ENCODE results near the gene REC8. TPM values are rescaled to one million over a fixed set of nuclear protein-coding genes. Genes with fewer than 3 reads are reported as not detected.
A peak's percentile ranks its signal among the peaks of the same experiment; 100 is the strongest.

Gene REC8
- total RNA-seq, 1 experiment from 2014 or later = 58.0 TPM

DNA sequence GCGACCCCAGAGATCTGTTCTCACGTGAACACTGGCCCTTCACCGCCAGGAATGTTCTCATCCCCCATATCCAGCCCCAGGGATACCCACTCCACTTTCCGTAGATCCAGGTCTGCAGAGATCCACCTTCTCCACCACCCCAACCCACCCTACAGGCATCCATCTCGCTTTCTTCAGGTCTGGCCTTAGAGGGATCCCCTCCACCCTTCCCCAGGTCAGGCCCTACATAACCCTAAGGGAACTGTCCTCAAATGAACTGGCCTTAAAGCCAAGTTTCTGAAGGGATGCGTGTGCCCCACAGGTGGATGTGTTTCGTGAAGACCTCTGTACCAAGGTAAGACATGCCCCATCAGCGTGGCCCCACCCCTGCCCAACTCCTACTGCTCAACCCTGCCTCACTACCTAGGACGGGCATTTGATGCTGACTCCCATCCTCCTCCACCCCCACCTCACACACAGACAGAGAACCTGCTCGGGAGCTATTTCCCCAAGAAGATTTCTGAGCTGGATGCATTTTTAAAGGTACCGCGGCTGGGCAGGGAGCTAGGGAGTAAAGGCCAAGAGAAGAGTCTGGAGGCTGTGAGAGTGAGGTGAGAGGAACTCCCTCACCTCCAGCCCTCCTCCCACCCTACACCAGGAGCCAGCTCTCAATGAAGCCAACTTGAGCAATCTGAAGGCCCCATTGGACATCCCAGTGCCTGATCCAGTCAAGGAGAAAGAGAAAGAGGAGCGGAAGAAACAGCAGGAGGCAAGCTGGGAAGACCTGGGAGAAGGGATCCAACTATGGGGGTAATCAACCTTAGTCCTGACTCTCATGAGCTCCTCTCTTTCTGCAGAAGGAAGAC, 35.0 kb upstream of the REC8 start:
- no peak overlapping the region for H3K56ac ChIP-seq (ENCODE audit: insufficient read length, low read depth, low read length)
- peaks cover 2% of the 10 kb centered on the region for H3K79me1 ChIP-seq (ENCODE audit: insufficient read depth, low read depth, low read length, poor library complexity, severe bottlenecking)
- no peak overlapping the region for H2BK15ac ChIP-seq (ENCODE audit: low read depth, low read length)
- H3K23ac ChIP-seq (ENCODE audit: insufficient read length, low read depth, low read length) = no peak overlapping the region
- H3K18ac ChIP-seq (ENCODE audit: insufficient read length, low read depth, low read length) = no peak overlapping the region
- no peaks in the 10 kb centered on the region for H4K20me1 ChIP-seq (ENCODE audit: control insufficient read depth, insufficient read depth, insufficient read length)
- H3K4me1 ChIP-seq (ENCODE audit: insufficient read depth, low read length) = no peaks in the 10 kb centered on the region
- no peaks in the 10 kb centered on the region for H3K27me3 ChIP-seq (ENCODE audit: insufficient read depth, low read length)
- no peak overlapping the region for H2AK5ac ChIP-seq (ENCODE audit: insufficient read length, low read length)
- 0 out of 5 replicates have a peak, but pooled peaks cover 0 to 2% of the 10 kb centered on the region in 2 experiments for H3K9me3 Mint-ChIP-seq
- peak overlapping the region in 2 of 3 experiments; percentile 53 to 75; a peak in 2 of 7 replicates for H3K27ac Mint-ChIP-seq
- TF ChIP-seq, protein P1, sequence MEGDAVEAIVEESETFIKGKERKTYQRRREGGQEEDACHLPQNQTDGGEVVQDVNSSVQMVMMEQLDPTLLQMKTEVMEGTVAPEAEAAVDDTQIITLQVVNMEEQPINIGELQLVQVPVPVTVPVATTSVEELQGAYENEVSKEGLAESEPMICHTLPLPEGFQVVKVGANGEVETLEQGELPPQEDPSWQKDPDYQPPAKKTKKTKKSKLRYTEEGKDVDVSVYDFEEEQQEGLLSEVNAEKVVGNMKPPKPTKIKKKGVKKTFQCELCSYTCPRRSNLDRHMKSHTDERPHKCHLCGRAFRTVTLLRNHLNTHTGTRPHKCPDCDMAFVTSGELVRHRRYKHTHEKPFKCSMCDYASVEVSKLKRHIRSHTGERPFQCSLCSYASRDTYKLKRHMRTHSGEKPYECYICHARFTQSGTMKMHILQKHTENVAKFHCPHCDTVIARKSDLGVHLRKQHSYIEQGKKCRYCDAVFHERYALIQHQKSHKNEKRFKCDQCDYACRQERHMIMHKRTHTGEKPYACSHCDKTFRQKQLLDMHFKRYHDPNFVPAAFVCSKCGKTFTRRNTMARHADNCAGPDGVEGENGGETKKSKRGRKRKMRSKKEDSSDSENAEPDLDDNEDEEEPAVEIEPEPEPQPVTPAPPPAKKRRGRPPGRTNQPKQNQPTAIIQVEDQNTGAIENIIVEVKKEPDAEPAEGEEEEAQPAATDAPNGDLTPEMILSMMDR (conservative IDR thresholded peaks at IDR 0.05) = no peak
- no peak overlapping the region for H4K5ac ChIP-seq (ENCODE audit: insufficient read length, low read depth, low read length)
- no peak overlapping the region for H2BK120ac ChIP-seq (ENCODE audit: low read depth, low read length, poor library complexity, severe bottlenecking)
- DNase-seq = no peak
- H3K36me3 Mint-ChIP-seq (ENCODE audit: insufficient read depth in 1 of 3, low read depth in 3 of 3) = peaks cover 22 to 34% (median 27%) of the 10 kb centered on the region in 3 experiments
- no peak overlapping the region for H2BK20ac ChIP-seq (ENCODE audit: low read depth, low read length, poor library complexity, severe bottlenecking)
- no CpG with 5 or more reads among the region's 13 CpGs for WGBS (ENCODE audit: extremely low coverage, insufficient read length, low lambda C conversion rate)
- peaks cover 10% of the 10 kb centered on the region for H3K23me2 ChIP-seq (ENCODE audit: insufficient read length, low read depth, low read length, poor library complexity, severe bottlenecking)
- H3K9me3 ChIP-seq (ENCODE audit: control insufficient read depth, low read depth, low read length) = no peaks in the 10 kb centered on the region
- no peak overlapping the region for H3K4ac ChIP-seq (ENCODE audit: low read depth, low read length)
- H3K4me2 ChIP-seq (ENCODE audit: insufficient read depth, insufficient read length, low read length) = peak overlapping the region; percentile 58
- H3K4me3 Mint-ChIP-seq = peak overlapping the region; percentile 82 to 85
- H3K4me1 Mint-ChIP-seq = peaks cover 30 to 33% of the 10 kb centered on the region in 2 experiments
- no peak overlapping the region for H4K8ac ChIP-seq (replicated peaks; ENCODE audit: insufficient read length, low read depth, low read length)
- no peak overlapping the region for H4K91ac ChIP-seq (ENCODE audit: insufficient read length, low read depth, low read length)
- H2BK12ac ChIP-seq (ENCODE audit: insufficient read length, low read depth, low read length) = no peak overlapping the region
- H2BK5ac ChIP-seq (ENCODE audit: insufficient read length, low read length) = no peak overlapping the region
- H3K27me3 Mint-ChIP-seq (ENCODE audit: low read depth) = no peaks in the 10 kb centered on the region
- H3K27ac ChIP-seq (ENCODE audit: insufficient read length, low read depth, low read length) = no peak overlapping the region
- H3K9ac ChIP-seq (ENCODE audit: extremely low read depth, insufficient read length, low read length) = no peak overlapping the region
- no peak overlapping the region for H3T11ph ChIP-seq (ENCODE audit: low read length)
- no peak overlapping the region for H3K14ac ChIP-seq (ENCODE audit: insufficient read depth, low read length)
- H3K79me2 ChIP-seq (ENCODE audit: insufficient read depth, low read length) = peaks cover 3% of the 10 kb centered on the region; the same call in 1 of the 2 replicates
- H2AFZ ChIP-seq (ENCODE audit: low read length) = no peak overlapping the region
